HG02759 (cell line): ENCODE measurements around the gene GBE1.
"Not testable (repeated sequence)": the region's sequence is repeated elsewhere in the genome, so short reads cannot be mapped to it uniquely, and the experiment has no call there.

Source experiments
- ATAC-seq: cut with Tn5 transposase; IDR thresholded peaks from one replicate; pipeline ENCODE4 v1.9.1; 2021; ENCODE audit warnings: mild to moderate bottlenecking, moderate library complexity; ENCODE audit not compliant: unreplicated experiment

GBE1 gene

GRCh38 chr3:81758275-81758674 lies 3.2 kb downstream of the GBE1 start:
- no peak for ATAC-seq

GRCh38 chr3:81753416-81754027 lies 7.9 kb downstream of the GBE1 start:
- peak; percentile 60 for ATAC-seq

- peak; percentile 50 for ATAC-seq
Measured at GRCh38 chr3:81752604-81753003, 8.8 kb downstream of the GBE1 start.

GRCh38 chr3:81749265-81749664 lies 12.2 kb downstream of the GBE1 start:
- no peak for ATAC-seq

GRCh38 chr3:81747280-81747679 lies 14.2 kb downstream of the GBE1 start:
- ATAC-seq: not testable (repeated sequence)

GRCh38 chr3:81744366-81744765 lies 17.1 kb downstream of the GBE1 start:
- no peak for ATAC-seq

- ATAC-seq: no peak
Measured at GRCh38 chr3:81743096-81744025, 18.1 kb downstream of the GBE1 start.

GRCh38 chr3:81742581-81742980 lies 18.9 kb downstream of the GBE1 start:
- ATAC-seq: no peak

- no peak for ATAC-seq
Measured at GRCh38 chr3:81741216-81741615, 20.2 kb downstream of the GBE1 start.

- no peak for ATAC-seq
Measured at GRCh38 chr3:81740731-81741130, 20.7 kb downstream of the GBE1 start.

GRCh38 chr3:81735334-81735733 lies 26.1 kb downstream of the GBE1 start:
- ATAC-seq: no peak

- no peak for ATAC-seq
Measured at GRCh38 chr3:81734742-81735141, 26.7 kb downstream of the GBE1 start.

GRCh38 chr3:81732642-81733041 lies 28.8 kb downstream of the GBE1 start:
- ATAC-seq: no peak

- ATAC-seq: no peak
Measured at GRCh38 chr3:81728766-81729544, 32.5 kb downstream of the GBE1 start.

- ATAC-seq: no peak
Measured at GRCh38 chr3:81726735-81727134, 34.7 kb downstream of the GBE1 start.

- no peak for ATAC-seq
Measured at GRCh38 chr3:81726132-81726531, 35.3 kb downstream of the GBE1 start.

GRCh38 chr3:81723732-81724313 lies 37.6 kb downstream of the GBE1 start:
- ATAC-seq: peak; percentile 47

- ATAC-seq: no peak
Measured at GRCh38 chr3:81718311-81718710, 43.1 kb downstream of the GBE1 start.

GRCh38 chr3:81716870-81717509 lies 44.5 kb downstream of the GBE1 start:
- no peak for ATAC-seq

- ATAC-seq: no peak
Measured at GRCh38 chr3:81713031-81713430, 48.4 kb downstream of the GBE1 start.

GRCh38 chr3:81709606-81710005 lies 51.8 kb downstream of the GBE1 start:
- no peak for ATAC-seq
